Stimulated activated CD4-positive, alpha-beta T cell treated with anti-CD3 and anti-CD28 coated beads, Interleukin-15, amount 100 ng/mL, for 48 hours (primary cell): ENCODE data around the gene TAF9B.
"Not testable (repeated sequence)": the region's sequence is repeated elsewhere in the genome, so short reads cannot be mapped to it uniquely, and the experiment has no call there.

ENCODE experiments used
- DNase-seq, 2 donors: peaks; one replicate each; pipeline ENCODE4 v3.0.0-alpha.2; 2020; ENCODE audit warnings: low read depth in 2 of 2

TAF9B gene

GRCh38 chrX:78116365-78116764 lies 23.1 kb downstream of the TAF9B start:
- DNase-seq: no peak

- no peak for DNase-seq
Observed at GRCh38 chrX:78111140-78111931, 28.1 kb downstream of the TAF9B start.

- no peak for DNase-seq
Observed at GRCh38 chrX:78109458-78109857, 30.0 kb downstream of the TAF9B start.

- no peak for DNase-seq
Observed at GRCh38 chrX:78106651-78106986, 32.8 kb downstream of the TAF9B start.

- no peak for DNase-seq
Observed at GRCh38 chrX:78105944-78106650, 33.4 kb downstream of the TAF9B start.

GRCh38 chrX:78104447-78105176 lies 34.8 kb downstream of the TAF9B start:
- DNase-seq: no peak

GRCh38 chrX:78103623-78104446 lies 35.6 kb downstream of the TAF9B start, which contains the start of gene PGK1:
PGK1 (plus strand) TSS chrX:78104248; CDS start chrX:78104341, 93 bp downstream.
- peak; percentile 87 to 90 for DNase-seq

- no peak for DNase-seq
Observed at GRCh38 chrX:78103001-78103622, 36.3 kb downstream of the TAF9B start.

- DNase-seq: no peak
Observed at GRCh38 chrX:78102091-78102490, 37.4 kb downstream of the TAF9B start.

- DNase-seq: no peak
Observed at GRCh38 chrX:78098108-78098507, 41.3 kb downstream of the TAF9B start.

- DNase-seq: no peak
Observed at GRCh38 chrX:78092296-78092695, 47.2 kb downstream of the TAF9B start.

GRCh38 chrX:78081413-78081812 lies 58.0 kb downstream of the TAF9B start:
- DNase-seq: not testable (repeated sequence)
